ENCODE data around the gene PPM1L.
"Not testable (repeated sequence)": the region's sequence is repeated elsewhere in the genome, so short reads cannot be mapped to it uniquely, and the experiment has no call there.

DNA sequence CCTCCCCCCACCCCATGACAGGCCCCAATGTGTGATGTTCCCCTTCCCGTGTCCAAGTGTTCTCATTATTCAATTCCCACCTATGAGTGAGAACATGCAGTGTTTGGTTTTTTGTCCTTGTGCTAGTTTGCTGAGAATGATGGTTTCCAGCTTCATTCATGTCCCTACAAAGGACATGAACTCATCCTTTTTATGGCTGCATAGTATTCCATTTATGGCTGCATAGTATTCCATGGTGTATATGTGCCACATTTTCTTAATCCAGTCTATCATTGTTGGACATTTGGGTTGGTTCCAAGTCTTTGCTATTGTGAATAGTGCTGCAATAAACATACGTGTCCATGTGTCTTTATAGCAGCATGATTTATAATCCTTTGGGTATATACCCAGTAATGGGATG lies 254.1 kb downstream of the PPM1L start:
- TF ChIP-seq, protein P1, sequence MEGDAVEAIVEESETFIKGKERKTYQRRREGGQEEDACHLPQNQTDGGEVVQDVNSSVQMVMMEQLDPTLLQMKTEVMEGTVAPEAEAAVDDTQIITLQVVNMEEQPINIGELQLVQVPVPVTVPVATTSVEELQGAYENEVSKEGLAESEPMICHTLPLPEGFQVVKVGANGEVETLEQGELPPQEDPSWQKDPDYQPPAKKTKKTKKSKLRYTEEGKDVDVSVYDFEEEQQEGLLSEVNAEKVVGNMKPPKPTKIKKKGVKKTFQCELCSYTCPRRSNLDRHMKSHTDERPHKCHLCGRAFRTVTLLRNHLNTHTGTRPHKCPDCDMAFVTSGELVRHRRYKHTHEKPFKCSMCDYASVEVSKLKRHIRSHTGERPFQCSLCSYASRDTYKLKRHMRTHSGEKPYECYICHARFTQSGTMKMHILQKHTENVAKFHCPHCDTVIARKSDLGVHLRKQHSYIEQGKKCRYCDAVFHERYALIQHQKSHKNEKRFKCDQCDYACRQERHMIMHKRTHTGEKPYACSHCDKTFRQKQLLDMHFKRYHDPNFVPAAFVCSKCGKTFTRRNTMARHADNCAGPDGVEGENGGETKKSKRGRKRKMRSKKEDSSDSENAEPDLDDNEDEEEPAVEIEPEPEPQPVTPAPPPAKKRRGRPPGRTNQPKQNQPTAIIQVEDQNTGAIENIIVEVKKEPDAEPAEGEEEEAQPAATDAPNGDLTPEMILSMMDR (IDR thresholded peaks at IDR 0.05 in 2 of 3, conservative IDR thresholded peaks at IDR 0.05 in 1 of 3; ENCODE audit: borderline replicate concordance in 1 of 3, insufficient read depth in 1 of 3, low read depth in 2 of 3, low read length in 2 of 3): not testable (repeated sequence)
- not testable (repeated sequence) for TF ChIP-seq SIN3A (IDR thresholded peaks at IDR 0.05; ENCODE audit: low read depth); ZFX (IDR thresholded peaks at IDR 0.05); RAD21 (IDR thresholded peaks at IDR 0.05; ENCODE audit: low read depth); POLR2AphosphoS5 (IDR thresholded peaks at IDR 0.05; ENCODE audit: low read depth, low read length); EZH2 (IDR thresholded peaks at IDR 0.05); EZH2phosphoT487 (IDR thresholded peaks at IDR 0.05; ENCODE audit: borderline replicate concordance); POLR2A (IDR thresholded peaks at IDR 0.05; ENCODE audit: borderline replicate concordance, extremely low read depth, insufficient read depth, insufficient read length); YY1 (IDR thresholded peaks at IDR 0.05; ENCODE audit: extremely low read depth, insufficient replicate concordance, low read depth, low read length); JUND (IDR thresholded peaks at IDR 0.05); CEBPB (IDR thresholded peaks at IDR 0.05; ENCODE audit: low read depth); SRF (IDR thresholded peaks at IDR 0.05; ENCODE audit: low read depth)
- TF ChIP-seq, protein P2, sequence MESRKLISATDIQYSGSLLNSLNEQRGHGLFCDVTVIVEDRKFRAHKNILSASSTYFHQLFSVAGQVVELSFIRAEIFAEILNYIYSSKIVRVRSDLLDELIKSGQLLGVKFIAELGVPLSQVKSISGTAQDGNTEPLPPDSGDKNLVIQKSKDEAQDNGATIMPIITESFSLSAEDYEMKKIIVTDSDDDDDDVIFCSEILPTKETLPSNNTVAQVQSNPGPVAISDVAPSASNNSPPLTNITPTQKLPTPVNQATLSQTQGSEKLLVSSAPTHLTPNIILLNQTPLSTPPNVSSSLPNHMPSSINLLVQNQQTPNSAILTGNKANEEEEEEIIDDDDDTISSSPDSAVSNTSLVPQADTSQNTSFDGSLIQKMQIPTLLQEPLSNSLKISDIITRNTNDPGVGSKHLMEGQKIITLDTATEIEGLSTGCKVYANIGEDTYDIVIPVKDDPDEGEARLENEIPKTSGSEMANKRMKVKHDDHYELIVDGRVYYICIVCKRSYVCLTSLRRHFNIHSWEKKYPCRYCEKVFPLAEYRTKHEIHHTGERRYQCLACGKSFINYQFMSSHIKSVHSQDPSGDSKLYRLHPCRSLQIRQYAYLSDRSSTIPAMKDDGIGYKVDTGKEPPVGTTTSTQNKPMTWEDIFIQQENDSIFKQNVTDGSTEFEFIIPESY (IDR thresholded peaks at IDR 0.05; ENCODE audit: extremely low read depth, insufficient replicate concordance, low read length): not testable (repeated sequence)

All from HCT116 (cell line).